DLD1 (cell line): ENCODE data around the gene EIF4H.
"Not testable (repeated sequence)": the region's sequence is repeated elsewhere in the genome, so short reads cannot be mapped to it uniquely, and the experiment has no call there.

ENCODE experiments used
- in situ Hi-C: cut with HindIII; loops from 2 replicates; pipeline ENCODE4 v1.10.0; 2017; ENCODE audit warnings: low sequenced_read_pairs

Gene EIF4H

DNA sequence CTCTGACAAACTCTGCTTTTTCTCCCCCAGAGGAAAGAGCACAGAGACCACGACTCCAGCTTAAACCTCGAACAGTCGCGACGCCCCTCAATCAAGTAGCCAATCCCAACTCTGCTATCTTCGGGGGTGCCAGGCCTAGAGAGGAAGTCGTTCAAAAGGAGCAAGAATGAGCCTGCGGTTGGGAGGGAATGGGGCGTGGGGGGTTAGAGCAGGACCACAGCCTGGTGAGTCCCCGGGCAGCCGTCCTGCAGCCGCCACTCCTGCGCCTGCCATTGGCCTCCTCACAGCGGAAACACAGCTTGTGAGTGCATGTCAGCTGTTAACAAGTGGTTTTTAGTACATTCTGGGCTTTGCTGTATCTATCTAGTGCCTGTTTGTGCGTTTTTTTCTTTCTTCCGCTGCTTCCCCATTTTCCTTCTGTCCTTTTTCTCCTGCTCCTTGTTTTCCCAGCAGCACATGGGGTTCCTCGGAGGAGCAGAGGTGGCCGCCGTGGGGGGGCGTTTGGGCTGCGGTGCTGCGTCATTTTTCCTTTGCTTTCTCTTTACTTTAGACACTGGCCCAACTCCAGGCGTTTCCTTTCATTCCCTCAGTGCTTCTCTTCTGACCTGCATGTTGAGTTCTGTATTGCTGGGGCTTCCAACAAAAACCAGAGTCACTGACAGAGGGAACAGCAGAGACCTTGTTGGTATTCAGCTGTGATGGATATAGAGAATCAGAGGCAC is 21.1 kb downstream of the EIF4H start:
- in situ Hi-C loops = loop anchor here (25.0 kb wide), 2 partner anchors 92 to 108 kb away; partner anchors contain the start of genes CLIP2 and LIMK1

DNA sequence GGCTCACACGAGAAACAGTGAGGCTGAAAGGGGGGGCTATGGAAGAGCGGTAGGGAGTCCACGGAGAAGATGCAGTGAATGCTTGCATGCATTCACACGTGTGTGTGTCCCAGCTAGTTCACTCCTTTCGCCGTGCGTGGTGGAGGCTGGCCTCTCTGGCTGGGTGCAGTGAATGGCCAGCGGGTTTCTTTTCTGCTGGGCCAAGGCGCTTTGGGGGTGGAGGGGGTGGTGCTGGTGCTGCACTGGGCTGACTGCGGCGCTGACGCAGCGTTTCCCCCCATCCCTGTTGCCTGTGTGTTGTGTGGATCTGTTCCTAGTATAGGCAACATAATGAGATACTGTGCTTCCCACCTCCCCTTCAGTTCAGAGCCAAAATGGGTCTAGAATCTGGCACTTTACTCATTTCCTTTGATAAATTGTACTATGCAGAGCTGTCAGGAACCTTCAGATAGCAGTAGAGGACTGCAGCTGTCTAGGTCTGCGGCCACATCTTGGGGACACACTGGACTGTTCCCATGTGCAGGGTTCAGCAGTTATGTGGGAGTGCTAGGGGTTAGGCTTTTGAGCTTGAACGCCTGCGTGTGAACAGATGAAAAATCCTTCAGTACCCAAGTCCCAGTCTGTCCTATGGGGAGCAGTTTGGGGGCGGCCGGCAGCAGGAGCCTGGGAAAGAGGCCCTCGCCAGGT is 22.0 kb downstream of the EIF4H start:
- in situ Hi-C loops = loop anchor here (25.0 kb wide), 2 partner anchors 91 to 109 kb away; partner anchors contain the start of genes CLIP2 and LIMK1

DNA sequence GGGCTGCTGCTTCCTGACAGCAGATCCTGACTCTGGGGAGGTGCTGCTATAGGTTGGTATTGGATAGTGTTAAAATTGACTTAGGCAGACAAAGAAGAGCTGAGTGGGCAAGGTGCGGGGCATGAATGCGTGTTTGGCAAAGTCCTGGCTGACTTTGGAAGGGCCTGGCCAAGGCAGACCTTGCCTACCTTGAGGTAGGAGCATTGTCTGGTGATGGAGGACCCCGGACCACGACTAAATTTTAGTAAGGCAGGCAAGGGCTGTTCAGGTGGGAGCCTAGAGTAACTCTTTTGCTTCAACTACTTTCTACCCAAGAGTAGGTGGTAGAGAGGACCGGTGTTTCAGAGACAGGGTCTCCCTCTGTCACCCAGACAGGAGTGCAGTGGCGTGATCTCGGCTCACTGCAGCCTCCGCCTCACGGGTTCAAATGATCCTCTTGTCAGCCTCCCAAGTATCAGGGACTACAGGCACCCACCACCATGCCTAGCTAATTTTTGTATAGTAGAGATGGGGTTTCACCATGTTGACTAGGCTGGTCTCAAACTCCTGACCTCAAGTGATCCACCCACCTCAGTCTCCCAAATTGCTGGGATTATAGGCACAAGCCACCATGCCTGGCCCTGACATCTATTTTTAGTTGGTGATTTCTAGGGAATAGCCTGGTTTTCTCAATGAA is 23.4 kb downstream of the EIF4H start:
- in situ Hi-C loops = loop anchor here (25.0 kb wide), 2 partner anchors 90 to 110 kb away; partner anchors contain the start of genes CLIP2 and LIMK1

DNA sequence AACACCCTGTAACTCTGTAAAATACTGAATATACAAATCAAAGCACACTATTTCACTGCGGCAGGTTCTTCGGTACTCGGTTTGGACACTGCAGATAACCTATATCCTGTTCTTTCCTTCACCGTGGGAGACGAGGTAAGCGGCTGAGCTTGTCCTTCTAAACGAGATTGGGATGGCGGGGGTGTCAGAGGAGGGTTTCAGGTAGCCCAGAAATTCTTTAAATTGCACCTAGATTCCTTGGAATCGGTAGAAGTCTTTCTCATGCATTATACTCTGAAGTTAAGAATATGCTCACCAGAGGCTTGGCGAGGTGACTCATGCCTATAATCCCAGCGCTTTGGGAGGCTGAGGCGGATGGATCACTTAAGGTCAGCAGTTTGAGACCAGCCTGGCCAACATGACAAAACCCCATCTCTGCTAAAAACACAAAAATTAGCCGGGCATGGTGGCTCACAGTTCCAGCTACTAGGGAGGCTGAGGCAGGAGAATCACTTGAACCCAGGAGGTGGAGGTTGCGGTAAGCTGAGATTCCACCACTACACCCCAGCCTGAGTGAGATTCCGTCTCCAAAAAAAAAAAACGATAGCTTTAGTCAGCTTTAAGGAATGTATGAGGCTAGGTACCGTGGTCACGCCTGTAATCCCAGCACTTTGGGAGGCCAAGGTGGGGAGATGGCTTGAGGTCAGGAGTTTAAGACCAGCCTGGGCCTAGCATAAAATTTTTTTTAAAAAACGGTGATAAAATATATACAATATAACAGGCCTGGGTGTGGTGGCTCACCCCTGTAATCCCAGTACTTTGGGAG is 25.6 kb downstream of the EIF4H start:
- in situ Hi-C loops = loop anchor here (25.0 kb wide), 2 partner anchors 88 to 112 kb away; partner anchors contain the start of genes CLIP2 and LIMK1

DNA sequence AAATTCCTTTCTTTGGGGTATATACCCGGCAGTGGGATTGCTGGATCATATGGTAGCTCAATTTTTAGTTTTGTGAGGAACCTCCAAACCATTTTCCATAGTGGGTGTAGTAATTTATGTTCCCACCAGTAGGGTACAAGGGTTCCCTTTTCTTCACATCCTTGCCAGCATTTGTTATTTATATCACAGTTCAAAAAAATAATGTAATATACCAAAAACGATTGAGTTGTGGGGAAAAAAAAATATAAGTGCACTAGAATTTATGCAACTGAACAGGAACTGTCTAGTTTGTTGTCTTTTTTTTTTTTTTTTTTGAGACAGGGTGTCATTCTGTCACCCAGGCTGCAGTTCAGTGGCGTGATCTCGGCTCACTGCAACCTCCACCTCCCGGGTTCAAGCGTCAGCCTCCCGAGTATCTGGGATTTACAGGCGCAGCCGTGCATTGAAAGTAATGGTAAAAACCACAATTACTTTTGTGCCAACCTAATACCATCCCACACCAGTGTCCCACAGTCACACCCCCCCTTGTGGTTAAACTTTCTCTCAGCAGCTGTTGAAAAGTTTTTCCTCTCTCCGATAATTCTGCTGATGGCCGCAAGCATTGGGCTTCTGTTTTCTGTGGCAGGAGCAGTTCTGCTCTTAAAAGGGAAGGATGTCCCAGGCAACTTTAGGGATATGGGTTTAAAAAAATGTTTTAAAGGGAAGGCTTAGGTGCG is 28.8 kb downstream of the EIF4H start:
- in situ Hi-C loops = no loop called here

DNA sequence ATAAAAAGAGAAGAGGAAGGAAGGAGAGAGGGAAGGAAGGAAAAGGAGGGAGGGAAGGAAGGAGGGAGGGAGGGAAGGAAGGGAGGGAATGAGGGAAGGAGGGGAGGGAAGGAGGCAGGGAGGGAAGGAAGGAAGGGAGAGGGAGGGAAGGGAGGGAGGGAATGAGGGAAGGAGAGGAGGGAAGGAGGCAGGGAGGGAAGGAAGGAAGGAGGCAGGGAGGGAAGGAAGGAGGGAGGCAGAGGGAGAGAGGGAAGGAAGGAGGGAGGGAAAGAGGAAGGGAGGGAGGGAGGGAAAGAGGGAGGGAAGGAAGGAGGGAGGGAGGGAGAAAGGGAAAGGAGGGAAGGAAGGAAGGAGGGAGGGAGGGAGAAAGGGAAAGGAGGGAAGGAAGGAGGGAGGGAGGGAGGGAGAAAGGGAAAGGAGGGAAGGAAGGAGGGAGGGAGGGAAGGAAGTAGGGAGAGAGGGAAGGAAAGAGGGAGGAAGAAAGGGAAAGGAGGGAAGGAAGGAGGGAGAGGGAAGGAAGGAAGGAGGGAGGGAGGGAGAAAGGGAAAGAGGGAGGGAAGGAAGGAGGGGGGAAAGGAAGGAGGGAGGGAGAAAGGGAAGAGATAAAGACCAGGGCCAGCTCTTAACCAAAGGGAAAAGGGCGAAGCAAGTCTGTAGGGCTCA is 29.9 kb downstream of the EIF4H start:
- in situ Hi-C loops = no loop called here

DNA sequence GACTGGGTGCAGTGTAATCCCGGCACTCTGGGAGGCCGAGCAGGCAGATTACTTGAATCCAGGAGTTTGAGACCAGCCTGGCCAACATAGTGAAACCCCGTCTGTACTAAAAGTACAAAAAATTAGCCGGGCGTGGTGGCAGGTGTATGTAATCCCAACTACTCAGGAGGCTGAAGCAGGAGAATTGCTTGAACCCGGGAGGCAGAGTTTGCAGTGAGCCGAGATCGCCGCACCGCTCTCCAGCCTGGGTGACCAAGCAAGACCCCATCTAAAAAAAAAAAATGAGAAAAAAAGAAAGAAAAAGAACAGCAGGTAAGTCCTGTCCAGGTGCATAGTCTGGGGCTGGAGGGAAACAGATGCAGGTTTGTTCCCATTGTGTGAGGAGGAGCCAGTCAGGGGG is 31.9 kb downstream of the EIF4H start:
- in situ Hi-C loops = not testable (repeated sequence)

DNA sequence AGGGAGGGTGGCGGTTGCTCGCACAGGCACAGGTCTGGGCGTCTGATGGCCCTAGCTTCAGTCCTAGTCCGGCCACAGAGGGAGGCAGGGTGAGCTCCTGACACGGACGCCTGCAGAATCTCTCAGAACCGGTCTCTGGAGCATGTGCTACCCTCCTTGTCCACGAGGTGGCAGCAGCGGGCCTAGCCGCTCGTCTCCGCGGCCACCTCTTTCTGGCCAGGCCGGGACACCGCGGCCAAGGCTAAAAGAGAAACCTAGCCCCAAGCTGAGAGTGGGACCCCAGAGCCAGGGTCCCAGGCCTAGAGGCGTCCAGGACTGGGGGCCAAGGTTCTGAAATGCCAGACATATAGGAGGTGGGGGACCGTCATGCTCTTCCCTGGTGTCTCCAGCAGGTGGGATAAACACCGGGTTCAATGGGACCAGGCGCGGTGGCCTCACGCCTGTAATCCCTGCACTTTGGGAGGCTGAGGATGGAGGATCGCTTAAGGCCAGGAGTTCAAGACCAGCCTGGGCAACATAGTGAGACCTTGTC is 32.5 kb downstream of the EIF4H start:
- in situ Hi-C loops = no loop called here

DNA sequence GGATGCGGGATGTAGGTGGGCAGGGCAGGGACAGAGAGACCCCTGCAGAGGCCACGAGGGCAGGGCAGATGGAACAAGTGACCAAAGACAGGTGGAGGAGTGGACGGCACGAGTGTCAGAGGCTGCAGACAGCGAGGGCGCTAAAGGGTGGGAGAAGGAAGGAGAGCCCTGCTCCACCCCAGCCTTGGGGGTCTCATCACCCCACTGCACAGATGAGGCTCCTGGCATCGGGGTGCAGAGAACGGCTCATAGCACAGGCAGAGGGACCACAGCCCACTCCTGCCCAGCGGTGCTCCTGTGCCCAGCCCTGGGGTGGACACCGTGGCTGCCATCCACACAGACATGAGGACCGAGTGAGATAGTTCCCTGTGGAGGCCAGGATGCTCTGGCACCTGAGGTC is 33.4 kb downstream of the EIF4H start:
- in situ Hi-C loops = no loop called here

DNA sequence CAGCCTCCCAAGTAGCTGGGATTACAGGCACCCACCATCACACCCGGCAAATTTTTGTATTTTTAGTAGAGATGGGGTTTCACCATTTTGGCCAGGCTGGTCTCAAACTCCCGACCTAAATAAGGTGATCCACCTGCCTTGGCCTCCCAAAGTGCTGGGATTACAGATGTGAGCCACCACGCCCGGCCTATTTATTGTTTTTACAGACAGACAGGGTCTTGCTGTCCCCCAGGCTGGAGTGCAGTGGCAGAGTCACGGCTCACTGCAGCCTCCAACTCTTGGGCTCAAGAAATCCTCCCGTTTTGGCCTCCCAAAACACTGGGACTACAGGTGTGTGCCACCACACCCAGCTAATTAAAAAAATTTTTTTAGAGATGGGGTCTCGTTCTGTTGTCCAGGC is 34.1 kb downstream of the EIF4H start:
- in situ Hi-C loops = not testable (repeated sequence)

DNA sequence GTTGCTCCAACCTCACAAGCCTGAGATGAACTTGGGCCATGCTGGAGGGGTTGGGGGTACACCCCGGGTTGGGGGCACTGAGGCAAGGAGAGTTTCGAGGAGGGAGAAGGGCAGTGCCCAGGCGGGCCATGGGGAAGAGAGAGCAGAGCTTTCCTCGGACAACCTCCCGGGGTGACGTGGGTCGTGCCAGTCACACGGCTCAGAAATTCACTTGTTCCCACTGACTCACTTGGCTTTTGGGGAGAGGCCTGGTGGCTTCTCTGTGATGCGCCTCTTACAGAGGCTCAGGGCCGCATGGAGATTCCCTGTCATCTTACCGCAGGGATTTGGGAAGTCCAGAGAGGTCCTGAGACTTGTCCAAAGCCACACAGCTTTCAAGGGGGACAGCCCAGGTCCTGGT is 38.5 kb downstream of the EIF4H start:
- in situ Hi-C loops = no loop called here

DNA sequence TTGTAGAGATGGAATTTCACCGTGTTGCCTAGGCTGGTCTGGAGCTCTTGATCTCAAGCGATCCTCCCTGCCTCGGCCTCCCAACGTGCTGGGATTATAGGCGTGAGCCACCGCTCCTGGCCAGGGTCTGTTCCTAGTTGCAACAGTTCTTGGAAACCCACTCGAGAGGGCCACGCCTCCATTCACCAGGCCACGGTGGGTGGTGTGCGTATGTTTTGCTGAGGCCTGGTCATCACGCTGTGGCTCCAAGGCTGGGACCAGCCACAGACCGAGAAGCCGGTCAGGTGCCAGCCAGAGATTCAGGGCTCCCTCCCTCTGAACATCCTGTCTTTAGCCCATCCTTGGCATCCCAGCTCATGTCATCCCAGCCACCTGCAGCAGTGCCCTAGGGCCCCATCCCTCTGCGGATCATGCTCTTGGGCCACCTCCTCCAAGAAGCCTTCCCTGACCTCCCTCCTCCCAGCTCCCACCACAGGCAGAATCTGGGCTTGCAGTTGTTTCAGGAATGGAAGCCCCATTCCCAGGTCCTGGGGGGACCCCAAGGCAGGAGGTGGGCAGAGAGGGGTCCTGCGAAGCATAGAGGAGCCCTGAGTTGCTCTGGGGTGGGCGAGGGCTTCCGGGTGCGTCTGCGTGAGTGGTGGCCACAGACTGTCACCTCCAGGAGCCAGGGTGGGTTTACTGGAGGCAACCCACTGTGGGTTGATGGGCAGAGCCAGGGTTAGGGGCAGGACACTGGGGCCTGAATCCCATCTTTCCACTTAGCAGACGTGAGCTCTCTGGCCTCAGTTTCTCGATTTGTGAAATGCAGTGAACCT is 40.9 kb downstream of the EIF4H start:
- in situ Hi-C loops = no loop called here

DNA sequence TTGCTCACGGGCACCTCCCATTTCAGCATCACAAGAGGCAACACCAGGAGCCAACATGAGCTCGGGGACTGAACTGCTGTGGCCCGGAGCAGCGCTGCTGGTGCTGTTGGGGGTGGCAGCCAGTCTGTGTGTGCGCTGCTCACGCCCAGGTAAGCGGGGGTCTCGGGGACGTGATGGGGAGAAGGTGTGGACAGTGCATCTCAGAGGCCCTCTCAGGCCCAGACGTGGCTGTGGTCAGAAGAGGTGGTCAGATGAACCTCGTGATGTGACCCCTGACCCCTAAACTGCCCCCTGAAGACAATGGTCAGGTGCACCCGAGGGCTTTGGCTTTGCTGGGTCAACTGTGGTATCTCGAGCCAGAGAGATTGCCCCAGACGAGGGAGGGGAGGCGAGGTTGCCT is 41.8 kb downstream of the EIF4H start:
- in situ Hi-C loops = no loop called here

DNA sequence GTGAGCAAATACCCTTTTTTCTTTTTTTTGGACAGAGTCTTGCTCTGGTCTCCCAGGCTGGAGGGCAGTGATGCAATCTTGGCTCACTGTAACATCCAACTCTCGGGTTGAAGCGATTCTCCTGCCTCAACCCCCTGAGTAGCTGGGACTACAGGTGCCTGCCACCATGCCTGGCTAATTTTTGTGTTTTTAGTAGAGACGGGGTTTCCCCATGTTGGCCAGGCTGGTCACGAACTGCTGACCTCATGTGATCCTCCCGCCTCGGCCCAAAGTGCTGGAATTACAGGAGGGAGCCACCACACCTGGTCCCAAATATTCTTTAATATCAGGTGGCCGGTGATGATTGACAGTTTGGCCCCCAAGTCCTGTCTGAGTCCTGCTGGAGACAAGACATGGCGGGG is 42.2 kb downstream of the EIF4H start:
- in situ Hi-C loops = no loop called here

DNA sequence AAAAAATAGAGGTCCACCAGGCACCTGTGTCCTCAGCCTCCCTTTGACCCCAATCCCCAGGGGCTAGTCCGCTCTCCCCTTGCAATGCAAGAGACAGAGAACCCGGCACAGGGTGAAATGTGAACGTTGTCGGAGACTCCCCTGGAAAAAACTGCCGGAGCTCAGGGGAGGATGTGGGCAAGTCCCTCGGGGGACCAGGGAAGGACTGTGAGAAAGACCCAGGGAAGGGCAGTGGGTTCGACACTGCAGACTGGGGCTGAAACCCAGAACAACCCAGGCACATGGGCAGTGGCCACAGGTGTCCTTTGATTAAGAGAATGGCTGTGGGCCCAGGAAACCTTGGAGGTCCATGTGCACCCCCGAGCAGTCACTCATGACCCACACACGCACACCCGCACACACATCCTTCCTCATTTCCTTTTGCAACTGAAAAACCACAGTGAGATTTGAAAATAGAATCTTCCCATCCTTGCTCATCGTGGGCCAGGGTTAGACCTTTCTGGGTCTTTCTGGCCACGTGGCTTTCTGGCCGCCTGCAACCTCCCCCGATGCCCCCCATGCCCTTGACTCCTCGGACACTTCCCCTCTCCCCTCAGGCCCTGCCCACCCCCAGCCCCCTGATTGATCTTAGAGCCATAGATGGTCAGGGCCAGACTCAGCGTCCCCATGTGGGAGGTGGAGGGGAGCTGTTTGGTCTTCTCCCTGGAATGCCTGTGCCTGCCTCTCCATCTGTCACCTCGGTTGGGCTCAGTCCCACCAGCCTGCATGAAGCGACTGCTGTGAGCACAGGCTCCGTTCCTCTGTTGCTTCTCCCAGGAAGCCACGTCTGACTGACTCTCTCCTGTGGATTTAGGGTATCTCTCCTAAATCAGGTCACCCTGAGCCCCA is 43.5 kb downstream of the EIF4H start:
- in situ Hi-C loops = no loop called here

DNA sequence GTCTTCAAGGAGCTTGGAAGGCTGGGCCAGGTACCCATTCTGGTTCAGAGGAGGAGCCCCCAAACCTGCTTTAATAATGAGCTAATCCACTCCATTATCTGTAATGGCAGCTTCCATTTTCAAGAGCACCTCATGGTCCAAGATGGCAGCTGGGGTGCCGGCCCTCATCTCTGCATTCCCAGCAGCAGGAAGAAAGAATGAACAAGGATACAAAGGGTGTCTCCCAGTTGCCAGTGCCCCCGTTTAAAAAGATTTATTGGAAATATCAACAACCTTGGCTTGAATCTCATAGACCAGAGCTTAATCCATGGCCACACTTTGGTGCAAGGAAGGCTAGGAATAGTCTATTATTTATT is 44.2 kb downstream of the EIF4H start:
- in situ Hi-C loops = no loop called here

DNA sequence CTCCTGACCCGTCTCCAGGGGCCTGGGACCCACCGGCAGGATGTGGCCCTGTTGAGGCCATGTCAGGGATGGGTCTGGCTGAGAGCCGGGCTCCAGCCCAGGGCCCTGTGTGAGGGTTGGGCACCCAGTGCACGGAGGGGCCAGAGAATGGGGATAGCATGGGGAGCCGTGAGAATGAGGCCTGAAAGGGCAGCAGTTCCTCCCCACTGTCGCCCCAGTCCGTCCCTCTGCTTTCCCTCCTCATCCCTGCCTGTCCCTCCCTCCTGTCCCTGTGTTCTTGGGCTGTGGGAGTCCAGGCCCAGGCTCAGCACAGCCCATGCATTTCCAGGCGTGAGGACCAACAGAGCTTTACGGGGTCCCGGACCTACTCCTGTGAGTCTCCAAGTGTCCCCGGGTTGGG is 45.3 kb downstream of the EIF4H start:
- in situ Hi-C loops = no loop called here

DNA sequence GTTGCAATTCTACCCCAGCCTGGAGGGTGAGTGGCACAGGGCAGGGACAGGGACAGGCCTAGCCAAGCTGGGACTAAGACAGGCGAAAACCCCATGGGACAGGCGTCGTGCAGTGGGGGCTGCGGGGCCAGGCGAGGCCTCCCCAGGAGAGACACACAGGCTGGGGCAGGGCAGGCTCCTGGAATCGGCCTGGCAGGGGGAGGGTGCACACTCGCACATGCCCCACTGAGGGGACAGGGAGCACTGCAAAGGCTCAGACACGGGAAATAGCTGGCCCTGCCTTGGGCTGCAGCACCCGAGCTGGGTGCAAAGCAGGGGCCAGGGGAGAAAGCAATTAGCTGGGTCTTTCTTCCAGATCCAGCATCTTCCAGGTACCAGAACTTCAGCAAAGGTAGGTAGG is 46.1 kb downstream of the EIF4H start:
- in situ Hi-C loops = no loop called here
